Gastrocnemius medialis (tissue), 4 donors: ENCODE results near the gene XPR1. TPM values are rescaled to one million over a fixed set of nuclear protein-coding genes. Genes with fewer than 3 reads are reported as not detected.

ENCODE experiments used
- ATAC-seq, 2 donors: fragments of 150-250 bp; one replicate each; pipeline ENCODE4 v1.9.1; 2016
- DNase-seq, 2 donors: peaks; one replicate each; pipeline ENCODE4 v3.0.0-alpha.2; 2019
- H3K27ac ChIP-seq, 4 donors: fragments of 200-600 bp; sonication (generic); 1 replicate in 1 of 4; 2 replicates in 3 of 4; pipeline ENCODE4 v1.5.1; 2016 to 2018; ENCODE audit warnings: mild to moderate bottlenecking in 2 of 4, moderate library complexity in 1 of 4
- H3K27me3 ChIP-seq, 3 donors: fragments of 200-600 bp; sonication (generic) in 2 of 3; 1 replicate in 1 of 3; 2 replicates in 2 of 3; pipeline versions ENCODE4 v1.5.1 to v1.6.0; 2016 to 2019; ENCODE audit warnings: mild to moderate bottlenecking in 1 of 3, moderate library complexity in 1 of 3
- H3K36me3 ChIP-seq, 2 donors: fragments of 200-600 bp; sonication (generic) in 1 of 2; one replicate each; pipeline ENCODE4 v1.5.1; 2017 to 2018
- H3K4me1 ChIP-seq, 2 donors: fragments of 200-600 bp; sonication (generic) in 1 of 2; one replicate each; pipeline ENCODE4 v1.5.1; 2016 to 2017; ENCODE audit warnings: mild to moderate bottlenecking in 2 of 2
- H3K4me3 ChIP-seq, 4 donors: fragments of 200-600 bp; sonication (generic) in 3 of 4; 1 replicate in 1 of 4; 2 replicates in 3 of 4; pipeline ENCODE4 v1.5.1; 2016 to 2019; ENCODE audit warnings: mild to moderate bottlenecking in 2 of 4
- H3K9me3 ChIP-seq, 3 donors: fragments of 200-600 bp; sonication (generic) in 2 of 3; 1 replicate in 1 of 3; 2 replicates in 2 of 3; pipeline ENCODE4 v1.5.1; 2016 to 2019
- CTCF ChIP-seq, 5 experiments: fragments of 450-650 bp in 3 of 5; fragments of 200-600 bp in 2 of 5; sonication (generic) in 2 of 5; IDR thresholded peaks in 4 of 5; conservative IDR thresholded peaks in 1 of 5; 1 replicate in 4 of 5; 2 replicates in 1 of 5; pipeline ENCODE4 v1.5.1; 2016 to 2019; ENCODE audit warnings: antibody characterized with exemption in 5 of 5, mild to moderate bottlenecking in 3 of 5, moderate library complexity in 3 of 5
- POLR2A ChIP-seq, 2 donors: fragments of 450-650 bp; IDR thresholded peaks; one replicate each; pipeline ENCODE4 v1.6.1; 2017; ENCODE audit warnings: antibody characterized with exemption in 2 of 2, mild to moderate bottlenecking in 2 of 2, moderate library complexity in 2 of 2
- in situ Hi-C, 4 donors: fragments of 200-750 bp; cut with MboI; loops; one replicate each; pipeline versions ENCODE4 v1.15.0 to v1.8.0; 2017; ENCODE audit warnings: low sequenced_read_pairs in 4 of 4
- intact Hi-C: fragments of 100-400 bp; cut with DNase I; formaldehyde crosslinking; loops from one replicate; pipeline ENCODE4 v1.15.1; 2023; ENCODE audit warnings: low total_unique reads
- total RNA-seq, 4 donors: library from RNA; depleted of rRNA; stranded (reverse); fragments of >200 nt; gene quantifications; one replicate each; pipeline versions ENCODE4 v1.1.0 to v1.2.3, GENCODE V29; 2016

The XPR1 gene
- total RNA-seq, 4 donors from 2014 or later: 14.5 to 24.9 (median 18.6) TPM

GRCh38 chr1:180778782-180779398, 147.1 kb downstream of the XPR1 start:
- DNase-seq (no peak), ATAC-seq (no peak)
- in situ Hi-C loops: no loop called here
- Histone ChIP-seq H3K4me3 (no peak overlapping the region), H3K27me3 (no peaks in the 10 kb centered on the region), H3K9me3 (no peaks in the 10 kb centered on the region), H3K4me1 (no peaks in the 10 kb centered on the region), H3K36me3 (no peaks in the 10 kb centered on the region), H3K27ac (no peak overlapping the region)
- TF ChIP-seq POLR2A (IDR thresholded peaks at IDR 0.05): no peak
- no peak for TF ChIP-seq CTCF (IDR thresholded peaks at IDR 0.05 in 4 of 5, conservative IDR thresholded peaks at IDR 0.05 in 1 of 5)
- intact Hi-C loops: no loop called here

DNA sequence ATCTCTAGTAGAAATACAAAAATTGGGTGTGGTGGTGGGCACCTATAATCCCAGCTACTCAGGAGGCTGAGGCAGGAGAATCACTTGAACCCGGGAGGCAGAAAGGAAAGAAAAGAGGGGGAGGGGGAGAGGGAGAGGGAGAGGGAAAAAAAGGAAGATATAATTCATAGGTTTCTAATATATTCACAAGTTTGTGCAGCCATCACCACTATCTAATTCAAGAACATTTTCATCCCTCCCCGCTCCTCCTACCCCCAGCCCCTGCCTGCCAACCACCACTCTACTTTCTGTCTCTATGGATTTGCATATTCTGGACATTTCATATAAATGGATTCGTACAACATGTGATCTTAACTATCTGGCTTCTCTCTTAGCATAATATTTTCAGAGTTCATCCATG, 147.8 kb downstream of the XPR1 start:
- DNase-seq: no peak
- H3K36me3 ChIP-seq: no peaks in the 10 kb centered on the region
- no peaks in the 10 kb centered on the region for H3K9me3 ChIP-seq
- in situ Hi-C loops (no loop called here), intact Hi-C loops (no loop called here)
- H3K27me3 ChIP-seq: no peaks in the 10 kb centered on the region
- no peak overlapping the region for H3K27ac ChIP-seq
- no peak overlapping the region for H3K4me3 ChIP-seq
- ATAC-seq: no peak
- TF ChIP-seq CTCF (IDR thresholded peaks at IDR 0.05 in 4 of 5, conservative IDR thresholded peaks at IDR 0.05 in 1 of 5): no peak
- no peak for TF ChIP-seq POLR2A (IDR thresholded peaks at IDR 0.05)
- no peaks in the 10 kb centered on the region for H3K4me1 ChIP-seq

DNA sequence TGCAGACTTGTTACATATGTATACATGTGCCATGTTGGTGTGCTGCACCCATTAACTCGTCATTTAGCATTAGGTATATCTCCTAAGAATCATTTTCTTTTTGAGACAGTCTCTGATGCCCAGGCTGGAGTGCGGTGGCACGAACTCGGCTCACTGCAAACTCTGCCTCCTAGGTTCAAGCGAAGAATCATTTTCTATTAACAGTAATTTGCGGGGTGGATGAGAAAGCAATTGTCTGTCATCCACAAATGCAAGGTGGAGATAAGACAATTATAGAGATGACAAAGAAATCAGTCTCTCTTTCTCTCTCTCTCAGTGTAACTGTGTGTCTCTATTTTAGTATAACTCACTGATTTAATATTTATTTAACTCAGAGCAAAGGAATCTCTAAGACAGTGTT, 149.9 kb downstream of the XPR1 start:
- no peaks in the 10 kb centered on the region for H3K4me1 ChIP-seq
- no peak for ATAC-seq
- H3K36me3 ChIP-seq: no peaks in the 10 kb centered on the region
- H3K4me3 ChIP-seq: no peak overlapping the region
- H3K9me3 ChIP-seq: no peaks in the 10 kb centered on the region
- H3K27me3 ChIP-seq: no peaks in the 10 kb centered on the region
- no peak for TF ChIP-seq POLR2A (IDR thresholded peaks at IDR 0.05)
- no peak for TF ChIP-seq CTCF (IDR thresholded peaks at IDR 0.05 in 4 of 5, conservative IDR thresholded peaks at IDR 0.05 in 1 of 5)
- no peak for DNase-seq
- intact Hi-C loops (no loop called here), in situ Hi-C loops (no loop called here)
- no peak overlapping the region for H3K27ac ChIP-seq

- Histone ChIP-seq H3K9me3 (no peaks in the 10 kb centered on the region), H3K4me1 (no peaks in the 10 kb centered on the region), H3K36me3 (no peaks in the 10 kb centered on the region), H3K27ac (no peak overlapping the region), H3K27me3 (no peaks in the 10 kb centered on the region), H3K4me3 (no peak overlapping the region)
- ATAC-seq (no peak), DNase-seq (no peak)
- in situ Hi-C loops (no loop called here), intact Hi-C loops (no loop called here)
- no peak for TF ChIP-seq POLR2A (IDR thresholded peaks at IDR 0.05)
- TF ChIP-seq CTCF (IDR thresholded peaks at IDR 0.05 in 4 of 5, conservative IDR thresholded peaks at IDR 0.05 in 1 of 5): no peak
Observed at GRCh38 chr1:180785291-180785690, 153.5 kb downstream of the XPR1 start.

DNA sequence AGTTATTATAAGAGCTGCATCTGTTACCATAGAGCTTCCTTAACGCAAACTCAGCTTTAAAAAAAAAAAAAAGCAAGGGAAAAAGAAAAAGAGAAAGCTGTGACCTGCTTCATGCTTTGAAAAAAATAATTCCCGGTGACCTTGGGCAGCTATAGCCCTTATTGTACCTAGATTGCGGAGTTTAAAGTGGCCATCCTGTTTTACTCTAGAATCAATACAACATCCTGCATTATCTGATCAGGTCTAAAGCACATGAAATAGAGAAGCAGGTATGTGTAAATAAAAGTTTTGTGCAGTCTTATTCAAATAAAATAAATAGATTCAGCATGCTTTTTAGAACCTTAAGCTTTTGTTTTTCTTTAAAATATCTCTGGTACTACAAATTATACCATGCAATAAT, 154.1 kb downstream of the XPR1 start:
- no peaks in the 10 kb centered on the region for H3K4me1 ChIP-seq
- no peak for ATAC-seq
- in situ Hi-C loops (no loop called here), intact Hi-C loops (no loop called here)
- no peaks in the 10 kb centered on the region for H3K36me3 ChIP-seq
- H3K27ac ChIP-seq: no peak overlapping the region
- DNase-seq: no peak
- no peaks in the 10 kb centered on the region for H3K9me3 ChIP-seq
- TF ChIP-seq POLR2A (IDR thresholded peaks at IDR 0.05) (no peak), CTCF (IDR thresholded peaks at IDR 0.05 in 4 of 5, conservative IDR thresholded peaks at IDR 0.05 in 1 of 5) (no peak)
- no peak overlapping the region for H3K4me3 ChIP-seq
- H3K27me3 ChIP-seq: no peaks in the 10 kb centered on the region
